HepG2 (cell line): ENCODE measurements around the gene TTLL12. TPM values are rescaled to one million over a fixed set of nuclear protein-coding genes. Genes with fewer than 3 reads are reported as not detected.

Experiments used
- ATAC-seq: fragments of 200-7000 bp; cut with Tn5 transposase; 3 replicates; pipeline ENCODE4 v1.9.1; 2020; ENCODE audit warnings: mild to moderate bottlenecking, moderate library complexity
- BruUV-seq: library from RNA; stranded (reverse); fragments of 400-500 nt; replicated peaks from 2 replicates; lab custom pipeline; 2021; lab: Mats Ljungman, UMichigan
- CTCF ChIA-PET: fragments of 300-600 bp; formaldehyde crosslinking; extraction: SDS; loops from one replicate; lab custom pipeline; 2021; ENCODE audit warnings: low total read pairs, inconsistent platforms, low intra/inter-chr PET ratio; lab: Yijun Ruan, JAX
- POLR2A ChIA-PET: fragments of 350-600 bp; sonication (Branson Sonifier 250); formaldehyde crosslinking; loops from one replicate; lab custom pipeline; 2020; ENCODE audit warnings: antibody characterized with exemption, inconsistent platforms; lab: Yijun Ruan, JAX
- DNase-seq: peaks from one replicate; pipeline ENCODE4 v3.0.0-alpha.2; 2015; ENCODE audit warnings: low spot score
- FAIRE-seq: peaks from 3 replicates; lab custom pipeline; 2011; peaks lifted over from hg19 to GRCh38; lab: Jason Lieb, UNC
- H2AFZ ChIP-seq: one replicate; pipeline ENCODE4 v1.6.1; 2011; ENCODE audit warnings: low read length, inconsistent platforms
- H3K27ac ChIP-seq: fragments of 300-600 bp; 3 replicates; pipeline ENCODE4 v1.8.0; 2011; ENCODE audit warnings: mixed run types, mild to moderate bottlenecking, mixed read lengths, low read length, inconsistent platforms; ENCODE audit not compliant: insufficient read depth; ENCODE audit errors: extremely low read length
- H3K27me3 ChIP-seq, 2 experiments: fragments of 200-600 bp in 1 of 2; 2 replicates in 1 of 2; 3 replicates in 1 of 2; pipeline versions ENCODE4 v1.6.0 to v1.8.0; 2011; ENCODE audit warnings: low read length in 2 of 2, mild to moderate bottlenecking in 2 of 2, moderate library complexity in 2 of 2, inconsistent platforms in 1 of 2; ENCODE audit not compliant: insufficient read depth in 2 of 2, control insufficient read depth in 1 of 2
- H3K36me3 ChIP-seq, 2 experiments: fragments of 200-600 bp in 1 of 2; replicated peaks in 1 of 2; 2 replicates in 1 of 2; 3 replicates in 1 of 2; pipeline versions ENCODE4 v1.5.1 to v1.8.0; 2011; ENCODE audit warnings: low read length in 2 of 2, inconsistent platforms in 1 of 2; ENCODE audit not compliant: insufficient read depth in 2 of 2, control insufficient read depth in 1 of 2
- H3K4me1 ChIP-seq: 2 replicates; pipeline ENCODE4 v1.5.1; 2012; ENCODE audit warnings: low read length, inconsistent platforms; ENCODE audit not compliant: insufficient read depth
- H3K4me2 ChIP-seq: 2 replicates; pipeline ENCODE4 v1.6.0; 2011; ENCODE audit warnings: low read depth, low read length, inconsistent platforms
- H3K4me3 ChIP-seq, 3 experiments: fragments of 200-600 bp in 1 of 3; sonication (generic), shearing (Covaris generic) in 1 of 3; replicated peaks in 1 of 3; 2 replicates each; pipeline ENCODE4 v1.5.1; 2011 to 2016; ENCODE audit warnings: low read length in 3 of 3, inconsistent platforms in 2 of 3, low read depth in 2 of 3, mild to moderate bottlenecking in 2 of 3, control low read depth in 1 of 3, mixed read lengths in 1 of 3; ENCODE audit not compliant: insufficient read depth in 1 of 3
- H3K79me2 ChIP-seq: one replicate; pipeline ENCODE4 v1.6.1; 2011; ENCODE audit warnings: low read length, inconsistent platforms; ENCODE audit not compliant: insufficient read depth
- H3K9ac ChIP-seq: 2 replicates; pipeline ENCODE4 v1.6.0; 2011; ENCODE audit warnings: mild to moderate bottlenecking, low read depth, low read length, inconsistent platforms; ENCODE audit not compliant: insufficient read depth
- H3K9me3 ChIP-seq: 2 replicates; pipeline ENCODE4 v1.5.1; 2012; ENCODE audit warnings: mild to moderate bottlenecking, low read length
- H4K20me1 ChIP-seq: 2 replicates; pipeline ENCODE4 v1.6.0; 2011; ENCODE audit warnings: inconsistent platforms, mild to moderate bottlenecking, low read length, moderate library complexity; ENCODE audit not compliant: insufficient read depth
- NFKBIZ ChIP-seq: IDR thresholded peaks from 2 replicates; pipeline ENCODE4 v1.6.1; 2018; ENCODE audit warnings: missing genetic modification reagents, missing compliant biosample characterization
- RELA ChIP-seq: sonication (generic); formaldehyde crosslinking; IDR thresholded peaks from 2 replicates; pipeline ENCODE4 v1.4.0; 2020; ENCODE audit warnings: missing genetic modification reagents
- RFXAP ChIP-seq: sonication (generic); formaldehyde crosslinking; IDR thresholded peaks from 2 replicates; pipeline ENCODE4 v1.4.0; 2020; ENCODE audit warnings: missing genetic modification reagents, borderline replicate concordance
- TP53 ChIP-seq: sonication (generic); formaldehyde crosslinking; conservative IDR thresholded peaks from 2 replicates; pipeline ENCODE4 v1.4.0; 2020; ENCODE audit warnings: missing genetic modification reagents
- ZFAT ChIP-seq: sonication (generic); formaldehyde crosslinking; conservative IDR thresholded peaks from 2 replicates; pipeline ENCODE4 v1.8.1; 2023; ENCODE audit warnings: missing genetic modification reagents, inconsistent platforms
- ZNF180 ChIP-seq: sonication (generic); formaldehyde crosslinking; IDR thresholded peaks from 2 replicates; pipeline ENCODE4 v1.4.0; 2020; ENCODE audit warnings: low read depth, missing genetic modification reagents, borderline replicate concordance
- ZNF367 ChIP-seq: sonication (generic); formaldehyde crosslinking; IDR thresholded peaks from 2 replicates; pipeline ENCODE4 v1.4.0; 2020; ENCODE audit warnings: missing genetic modification reagents, borderline replicate concordance
- ZNF441 ChIP-seq: sonication (generic); formaldehyde crosslinking; IDR thresholded peaks from 2 replicates; pipeline ENCODE4 v1.7.0; 2021; ENCODE audit warnings: missing genetic modification reagents, borderline replicate concordance
- ZNF557 ChIP-seq: sonication (generic); formaldehyde crosslinking; IDR thresholded peaks from 2 replicates; pipeline ENCODE4 v1.4.0; 2020; ENCODE audit warnings: missing genetic modification reagents
- ZNF746 ChIP-seq: sonication (generic); formaldehyde crosslinking; IDR thresholded peaks from 2 replicates; pipeline ENCODE4 v1.8.0; 2022; ENCODE audit warnings: mild to moderate bottlenecking, missing genetic modification reagents
- WGBS: methylation state at CpG from one replicate; pipeline ENCODE4 v1.1.6; 2017; ENCODE audit warnings: low lambda C conversion rate; 5-methylcytosine and 5-hydroxymethylcytosine counted together
- in situ Hi-C: cut with HindIII; loops from 2 replicates; pipeline ENCODE4 v1.10.0; 2017; ENCODE audit warnings: low pct_unique_long_range_greater_than_20kb; ENCODE audit not compliant: extremely low pct_ligation_motif_present
- intact Hi-C: fragments of 100-400 bp; cut with micrococcal nuclease; formaldehyde crosslinking; loops from one replicate; pipeline ENCODE4 v1.10.0; 2022; ENCODE audit not compliant: unreplicated experiment
- polyA plus RNA-seq, 8 experiments: library from polyadenylated mRNA; depleted of rRNA in 3 of 8; stranded (reverse) in 7 of 8; unstranded in 1 of 8; fragments of >200 nt; fragmentation: Illumina TruSeq in 4 of 8; extraction: Trizol in 4 of 8; gene quantifications; 2 replicates each; pipeline versions ENCODE4 v1.2.1 to v1.2.3, GENCODE V29; 2011 to 2016; ENCODE audit warnings: low read depth in 4 of 8, missing spikeins in 1 of 8, mixed read lengths in 1 of 8; ENCODE audit not compliant: insufficient read depth in 1 of 8
- total RNA-seq, 5 experiments: library from RNA; depleted of rRNA; stranded (reverse); fragments of >200 nt; fragmentation: Illumina TruSeq; extraction: Trizol; gene quantifications; 2 replicates each; pipeline ENCODE4 v1.2.3, GENCODE V29; 2016; ENCODE audit warnings: low read depth in 1 of 5
- TF ChIP-seq, protein P1 (sequence below): IDR thresholded peaks from 2 replicates; pipeline ENCODE4 v1.6.1; 2012; ENCODE audit warnings: inconsistent platforms
- TF ChIP-seq, protein P2 (sequence below): sonication (generic); formaldehyde crosslinking; IDR thresholded peaks from 2 replicates; pipeline ENCODE4 v1.9.0; 2021; ENCODE audit warnings: mild to moderate bottlenecking, missing genetic modification reagents

TTLL12 gene
- total and polyA plus RNA-seq, 2 of the 13 experiments (the other 11 are each of a cell fraction or from before 2014, with no cell fraction given) = 11.9 to 38.1 TPM

DNA sequence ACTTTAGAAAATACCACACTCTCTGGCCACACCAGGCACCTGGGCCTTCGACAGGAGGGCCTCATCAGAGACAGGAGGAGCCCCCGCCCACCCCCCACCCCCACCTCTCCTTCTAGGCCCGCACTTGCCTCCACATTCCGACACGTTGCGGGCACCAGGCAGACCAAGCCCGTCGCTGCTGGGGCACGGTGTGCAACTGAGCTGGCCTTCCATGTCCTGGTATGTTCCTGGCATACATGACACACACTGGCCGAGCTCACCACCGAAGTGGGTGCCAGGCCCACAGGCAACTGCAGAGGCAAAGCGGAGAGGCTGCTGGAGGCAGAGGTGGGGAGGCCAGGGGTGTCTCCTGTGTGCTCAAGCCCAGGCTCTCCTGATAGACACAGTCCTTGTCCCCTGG, 27.0 kb upstream of the TTLL12 start:
- H4K20me1 ChIP-seq = no peaks in the 10 kb centered on the region
- in situ Hi-C loops = no loop called here
- peaks cover 13 to 52% of the 10 kb centered on the region in 2 experiments; a peak in 4 of 5 replicates for H3K27me3 ChIP-seq
- no peaks in the 10 kb centered on the region for H3K36me3 ChIP-seq
- no peak overlapping the region for H2AFZ ChIP-seq
- FAIRE-seq = no peak
- ATAC-seq = no peak
- H3K4me1 ChIP-seq = no peaks in the 10 kb centered on the region
- H3K9me3 ChIP-seq = no peaks in the 10 kb centered on the region
- CTCF ChIA-PET = no interaction called here
- BruUV-seq = no TSS peak
- TF ChIP-seq, protein P1, sequence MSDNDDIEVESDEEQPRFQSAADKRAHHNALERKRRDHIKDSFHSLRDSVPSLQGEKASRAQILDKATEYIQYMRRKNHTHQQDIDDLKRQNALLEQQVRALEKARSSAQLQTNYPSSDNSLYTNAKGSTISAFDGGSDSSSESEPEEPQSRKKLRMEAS = no peak
- TF ChIP-seq ZNF441 (CRISPR knock-in tag) (no peak), ZNF746 (CRISPR knock-in tag) (no peak), ZNF557 (CRISPR knock-in tag) (no peak), NFKBIZ (CRISPR knock-in tag) (no peak), ZNF367 (CRISPR knock-in tag) (no peak), RFXAP (CRISPR knock-in tag) (no peak), TP53 (no peak)
- TF ChIP-seq, all 625 proteins: peak for 0
- POLR2A ChIA-PET = no interaction called here
- Histone ChIP-seq H3K4me3 (no peak overlapping the region), H3K9ac (no peak overlapping the region), H3K4me2 (no peak overlapping the region), H3K27ac (no peak overlapping the region), H3K79me2 (no peaks in the 10 kb centered on the region)
- intact Hi-C loops = no loop called here
- no CpG with 5 or more reads among the region's 12 CpGs for WGBS
- DNase-seq = no peak

DNA sequence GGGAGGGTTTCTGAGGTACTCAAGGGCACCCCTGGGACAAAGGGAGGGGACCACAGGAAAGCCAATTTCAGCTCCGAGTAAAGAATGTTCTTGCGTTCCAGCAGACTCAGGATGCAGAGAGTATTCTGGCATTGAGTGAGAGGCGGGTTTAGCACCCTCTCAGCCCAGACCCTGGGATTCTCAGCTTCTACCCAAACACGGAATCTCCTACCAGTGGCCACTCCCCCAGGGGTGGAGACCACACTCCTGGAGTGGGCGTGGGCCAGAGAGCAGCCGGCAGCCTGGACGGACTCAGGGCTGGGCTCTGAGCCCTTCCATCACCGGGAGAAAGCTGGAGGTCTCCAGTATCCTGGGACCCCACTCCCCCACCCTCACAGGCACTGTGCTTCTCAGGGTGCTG, 26.1 kb upstream of the TTLL12 start:
- Histone ChIP-seq H3K79me2 (no peaks in the 10 kb centered on the region), H3K27ac (no peak overlapping the region), H3K9ac (no peak overlapping the region), H3K4me1 (no peaks in the 10 kb centered on the region), H4K20me1 (no peaks in the 10 kb centered on the region), H3K27me3 (peaks cover 15 to 51% of the 10 kb centered on the region in 2 experiments; a peak in 4 of 5 replicates), H3K4me2 (no peak overlapping the region), H3K36me3 (no peaks in the 10 kb centered on the region), H3K9me3 (no peaks in the 10 kb centered on the region), H2AFZ (no peak overlapping the region), H3K4me3 (no peak overlapping the region)
- in situ Hi-C loops = no loop called here
- BruUV-seq = no TSS peak
- intact Hi-C loops = no loop called here
- POLR2A ChIA-PET = no interaction called here
- ATAC-seq (peak; percentile 17; the same call in 1 of the 3 replicates), DNase-seq (no peak), FAIRE-seq (no peak)
- 0% methylated on average over 3 of the region's 8 CpGs for WGBS
- CTCF ChIA-PET = no interaction called here
- TF ChIP-seq, protein P2, sequence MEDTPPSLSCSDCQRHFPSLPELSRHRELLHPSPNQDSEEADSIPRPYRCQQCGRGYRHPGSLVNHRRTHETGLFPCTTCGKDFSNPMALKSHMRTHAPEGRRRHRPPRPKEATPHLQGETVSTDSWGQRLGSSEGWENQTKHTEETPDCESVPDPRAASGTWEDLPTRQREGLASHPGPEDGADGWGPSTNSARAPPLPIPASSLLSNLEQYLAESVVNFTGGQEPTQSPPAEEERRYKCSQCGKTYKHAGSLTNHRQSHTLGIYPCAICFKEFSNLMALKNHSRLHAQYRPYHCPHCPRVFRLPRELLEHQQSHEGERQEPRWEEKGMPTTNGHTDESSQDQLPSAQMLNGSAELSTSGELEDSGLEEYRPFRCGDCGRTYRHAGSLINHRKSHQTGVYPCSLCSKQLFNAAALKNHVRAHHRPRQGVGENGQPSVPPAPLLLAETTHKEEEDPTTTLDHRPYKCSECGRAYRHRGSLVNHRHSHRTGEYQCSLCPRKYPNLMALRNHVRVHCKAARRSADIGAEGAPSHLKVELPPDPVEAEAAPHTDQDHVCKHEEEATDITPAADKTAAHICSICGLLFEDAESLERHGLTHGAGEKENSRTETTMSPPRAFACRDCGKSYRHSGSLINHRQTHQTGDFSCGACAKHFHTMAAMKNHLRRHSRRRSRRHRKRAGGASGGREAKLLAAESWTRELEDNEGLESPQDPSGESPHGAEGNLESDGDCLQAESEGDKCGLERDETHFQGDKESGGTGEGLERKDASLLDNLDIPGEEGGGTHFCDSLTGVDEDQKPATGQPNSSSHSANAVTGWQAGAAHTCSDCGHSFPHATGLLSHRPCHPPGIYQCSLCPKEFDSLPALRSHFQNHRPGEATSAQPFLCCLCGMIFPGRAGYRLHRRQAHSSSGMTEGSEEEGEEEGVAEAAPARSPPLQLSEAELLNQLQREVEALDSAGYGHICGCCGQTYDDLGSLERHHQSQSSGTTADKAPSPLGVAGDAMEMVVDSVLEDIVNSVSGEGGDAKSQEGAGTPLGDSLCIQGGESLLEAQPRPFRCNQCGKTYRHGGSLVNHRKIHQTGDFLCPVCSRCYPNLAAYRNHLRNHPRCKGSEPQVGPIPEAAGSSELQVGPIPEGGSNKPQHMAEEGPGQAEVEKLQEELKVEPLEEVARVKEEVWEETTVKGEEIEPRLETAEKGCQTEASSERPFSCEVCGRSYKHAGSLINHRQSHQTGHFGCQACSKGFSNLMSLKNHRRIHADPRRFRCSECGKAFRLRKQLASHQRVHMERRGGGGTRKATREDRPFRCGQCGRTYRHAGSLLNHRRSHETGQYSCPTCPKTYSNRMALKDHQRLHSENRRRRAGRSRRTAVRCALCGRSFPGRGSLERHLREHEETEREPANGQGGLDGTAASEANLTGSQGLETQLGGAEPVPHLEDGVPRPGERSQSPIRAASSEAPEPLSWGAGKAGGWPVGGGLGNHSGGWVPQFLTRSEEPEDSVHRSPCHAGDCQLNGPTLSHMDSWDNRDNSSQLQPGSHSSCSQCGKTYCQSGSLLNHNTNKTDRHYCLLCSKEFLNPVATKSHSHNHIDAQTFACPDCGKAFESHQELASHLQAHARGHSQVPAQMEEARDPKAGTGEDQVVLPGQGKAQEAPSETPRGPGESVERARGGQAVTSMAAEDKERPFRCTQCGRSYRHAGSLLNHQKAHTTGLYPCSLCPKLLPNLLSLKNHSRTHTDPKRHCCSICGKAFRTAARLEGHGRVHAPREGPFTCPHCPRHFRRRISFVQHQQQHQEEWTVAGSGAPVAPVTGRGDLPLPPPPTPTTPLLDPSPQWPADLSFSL = no peak
- TF ChIP-seq RELA = no peak
- no peak for TF ChIP-seq ZFAT (CRISPR knock-in tag)
- no peak for TF ChIP-seq ZNF180 (CRISPR knock-in tag)
